Measurements from ENCODE around the gene TP53BP1.
"Not testable (repeated sequence)": the region's sequence is repeated elsewhere in the genome, so short reads cannot be mapped to it uniquely, and the experiment has no call there.

Gene TP53BP1

DNA sequence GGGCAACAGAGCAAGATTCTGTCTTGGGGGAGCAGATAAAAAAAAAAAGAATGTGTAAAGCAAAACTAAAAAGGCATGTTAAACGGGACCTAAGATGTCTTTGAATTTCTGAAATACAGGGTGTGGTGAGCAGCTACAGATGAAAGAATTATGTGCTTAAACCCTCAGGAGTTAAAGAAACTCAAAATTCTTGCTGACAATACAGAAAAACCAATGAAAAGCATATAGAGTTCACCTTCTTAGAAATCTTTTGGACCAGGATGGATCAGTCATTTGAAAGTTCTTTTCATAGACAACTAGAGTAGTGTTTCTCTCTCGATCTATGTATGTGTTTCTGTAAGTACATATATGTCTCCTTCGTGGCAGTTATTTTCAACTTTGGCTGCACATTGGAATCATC, 90.7 kb downstream of the TP53BP1 start:
- peaks cover 3% of the 10 kb centered on the region for H3K36me3 ChIP-seq (replicated peaks; ENCODE audit: insufficient read depth, low read length)
- H3K9ac ChIP-seq (ENCODE audit: low read length) = no peak overlapping the region
- no peak overlapping the region for H3K27ac ChIP-seq (ENCODE audit: low read length)
- H4K20me1 ChIP-seq (ENCODE audit: insufficient read depth, low read length) = no peaks in the 10 kb centered on the region
- TF ChIP-seq EZH2phosphoT487 (IDR thresholded peaks at IDR 0.05; ENCODE audit: low read length) (no peak), EZH2 (optimal IDR thresholded peaks at IDR 0.05; ENCODE audit: low read depth, low read length) (no peak)
- TF ChIP-seq, protein P1, sequence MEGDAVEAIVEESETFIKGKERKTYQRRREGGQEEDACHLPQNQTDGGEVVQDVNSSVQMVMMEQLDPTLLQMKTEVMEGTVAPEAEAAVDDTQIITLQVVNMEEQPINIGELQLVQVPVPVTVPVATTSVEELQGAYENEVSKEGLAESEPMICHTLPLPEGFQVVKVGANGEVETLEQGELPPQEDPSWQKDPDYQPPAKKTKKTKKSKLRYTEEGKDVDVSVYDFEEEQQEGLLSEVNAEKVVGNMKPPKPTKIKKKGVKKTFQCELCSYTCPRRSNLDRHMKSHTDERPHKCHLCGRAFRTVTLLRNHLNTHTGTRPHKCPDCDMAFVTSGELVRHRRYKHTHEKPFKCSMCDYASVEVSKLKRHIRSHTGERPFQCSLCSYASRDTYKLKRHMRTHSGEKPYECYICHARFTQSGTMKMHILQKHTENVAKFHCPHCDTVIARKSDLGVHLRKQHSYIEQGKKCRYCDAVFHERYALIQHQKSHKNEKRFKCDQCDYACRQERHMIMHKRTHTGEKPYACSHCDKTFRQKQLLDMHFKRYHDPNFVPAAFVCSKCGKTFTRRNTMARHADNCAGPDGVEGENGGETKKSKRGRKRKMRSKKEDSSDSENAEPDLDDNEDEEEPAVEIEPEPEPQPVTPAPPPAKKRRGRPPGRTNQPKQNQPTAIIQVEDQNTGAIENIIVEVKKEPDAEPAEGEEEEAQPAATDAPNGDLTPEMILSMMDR (IDR thresholded peaks at IDR 0.05; ENCODE audit: low read length) = no peak
- H3K79me2 ChIP-seq (ENCODE audit: low read length) = no peaks in the 10 kb centered on the region
- no peaks in the 10 kb centered on the region for H3F3A ChIP-seq (ENCODE audit: insufficient read depth, low read length)
- no peak overlapping the region for H3K4me3 ChIP-seq (ENCODE audit: low read length)
- H2AFZ ChIP-seq (ENCODE audit: low read length) = no peak overlapping the region
- H3K4me2 ChIP-seq (ENCODE audit: low read depth, low read length) = no peak overlapping the region
- H3K9me2 ChIP-seq (replicated peaks; ENCODE audit: insufficient read depth, low read length) = no peaks in the 10 kb centered on the region
- H3K4me1 ChIP-seq (ENCODE audit: low read length) = no peaks in the 10 kb centered on the region
- no peak for DNase-seq
- H3K27me3 ChIP-seq (replicated peaks; ENCODE audit: insufficient read depth, low read length) = no peaks in the 10 kb centered on the region
- H3K9me3 ChIP-seq (replicated peaks; ENCODE audit: insufficient read depth, low read length) = no peaks in the 10 kb centered on the region

DNA sequence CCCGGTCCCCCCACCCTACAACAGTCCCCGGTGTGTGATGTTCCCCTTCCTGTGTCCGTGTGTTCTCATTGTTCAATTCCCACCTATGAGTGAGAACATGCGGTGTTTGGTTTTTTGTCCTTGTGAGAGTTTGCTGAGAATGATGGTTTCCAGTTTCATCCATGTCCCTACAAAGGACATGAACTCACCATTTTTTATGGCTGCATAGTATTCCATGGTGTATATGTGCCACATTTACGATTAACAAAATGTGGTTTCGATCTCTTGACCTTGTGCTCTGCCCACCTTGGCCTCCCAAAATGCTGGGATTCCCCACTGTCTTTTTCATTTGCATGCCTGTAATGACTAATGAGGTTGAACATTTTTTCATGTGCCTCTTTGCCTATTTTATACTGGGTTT, 99.4 kb downstream of the TP53BP1 start:
- not testable (repeated sequence) for H3K9me2 ChIP-seq (replicated peaks; ENCODE audit: insufficient read depth, low read length); H3K4me1 ChIP-seq (ENCODE audit: low read length); DNase-seq; H3K4me3 ChIP-seq (ENCODE audit: low read length); H4K20me1 ChIP-seq (ENCODE audit: insufficient read depth, low read length); H3F3A ChIP-seq (ENCODE audit: insufficient read depth, low read length); H3K36me3 ChIP-seq (replicated peaks; ENCODE audit: insufficient read depth, low read length); H3K9ac ChIP-seq (ENCODE audit: low read length); H3K27me3 ChIP-seq (replicated peaks; ENCODE audit: insufficient read depth, low read length); H3K27ac ChIP-seq (ENCODE audit: low read length); H3K79me2 ChIP-seq (ENCODE audit: low read length); H3K9me3 ChIP-seq (replicated peaks; ENCODE audit: insufficient read depth, low read length); H3K4me2 ChIP-seq (ENCODE audit: low read depth, low read length); H2AFZ ChIP-seq (ENCODE audit: low read length)

DNA sequence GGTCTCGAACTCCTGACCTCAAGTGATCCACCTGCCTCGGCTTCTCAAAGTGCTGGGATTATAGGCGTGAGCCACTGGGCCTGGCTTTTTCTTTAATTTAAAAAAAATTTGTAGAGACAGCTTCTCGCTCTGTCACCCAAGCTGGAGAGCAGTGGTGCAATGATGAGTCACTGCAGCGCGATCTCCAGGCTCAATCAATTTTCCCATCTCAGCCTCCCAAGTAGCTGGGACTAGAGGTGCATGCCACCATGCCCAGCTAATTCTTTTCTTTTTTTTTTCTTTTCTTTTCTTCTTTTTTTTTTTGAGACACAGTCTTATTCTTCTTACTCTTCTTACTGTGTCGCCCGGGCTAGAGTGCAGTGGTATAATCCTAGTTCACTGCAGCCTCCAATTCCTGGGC, 102.2 kb downstream of the TP53BP1 start:
- H3K36me3 ChIP-seq (replicated peaks; ENCODE audit: insufficient read depth, low read length) = 0 out of 2 replicates have a peak, but pooled peaks cover 2% of the 10 kb centered on the region
- H3K9me3 ChIP-seq (replicated peaks; ENCODE audit: insufficient read depth, low read length) = no peaks in the 10 kb centered on the region
- H3K4me2 ChIP-seq (ENCODE audit: low read depth, low read length) = no peak overlapping the region
- TF ChIP-seq EZH2 (optimal IDR thresholded peaks at IDR 0.05; ENCODE audit: low read depth, low read length) (no peak), EZH2phosphoT487 (IDR thresholded peaks at IDR 0.05; ENCODE audit: low read length) (no peak)
- TF ChIP-seq, protein P1 (IDR thresholded peaks at IDR 0.05; ENCODE audit: low read length) = no peak
- DNase-seq = no peak
- no peak overlapping the region for H2AFZ ChIP-seq (ENCODE audit: low read length)
- no peaks in the 10 kb centered on the region for H4K20me1 ChIP-seq (ENCODE audit: insufficient read depth, low read length)
- no peaks in the 10 kb centered on the region for H3K27me3 ChIP-seq (replicated peaks; ENCODE audit: insufficient read depth, low read length)
- no peaks in the 10 kb centered on the region for H3K9me2 ChIP-seq (replicated peaks; ENCODE audit: insufficient read depth, low read length)
- H3K9ac ChIP-seq (ENCODE audit: low read length) = no peak overlapping the region
- no peak overlapping the region for H3K27ac ChIP-seq (ENCODE audit: low read length)
- H3F3A ChIP-seq (ENCODE audit: insufficient read depth, low read length) = no peaks in the 10 kb centered on the region
- H3K4me3 ChIP-seq (ENCODE audit: low read length) = no peak overlapping the region
- H3K79me2 ChIP-seq (ENCODE audit: low read length) = no peaks in the 10 kb centered on the region
- no peaks in the 10 kb centered on the region for H3K4me1 ChIP-seq (ENCODE audit: low read length)

DNA sequence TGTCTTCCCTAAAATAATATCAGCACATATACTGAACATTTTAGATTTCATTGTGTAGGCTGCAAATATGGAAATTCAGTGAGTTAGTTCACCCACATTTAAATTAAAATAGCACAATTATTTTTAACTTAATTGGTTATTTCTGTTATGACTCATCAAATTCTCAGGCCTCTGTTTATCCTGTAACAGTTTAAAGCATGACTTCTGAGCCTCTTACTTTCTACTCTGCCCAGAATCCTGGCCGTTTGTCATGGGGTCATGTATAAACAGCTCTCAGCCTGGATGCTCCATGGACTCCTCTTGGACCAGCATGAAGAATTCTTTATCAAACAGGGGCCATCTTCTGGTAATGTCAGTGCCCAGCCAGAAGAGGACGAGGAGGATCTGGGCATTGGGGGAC, 109.9 kb downstream of the TP53BP1 start:
- no peak overlapping the region for H2AFZ ChIP-seq (ENCODE audit: low read length)
- no peaks in the 10 kb centered on the region for H3K4me1 ChIP-seq (ENCODE audit: low read length)
- no peak for DNase-seq
- no peak overlapping the region for H3K4me3 ChIP-seq (ENCODE audit: low read length)
- no peak overlapping the region for H3K27ac ChIP-seq (ENCODE audit: low read length)
- H3K9me2 ChIP-seq (replicated peaks; ENCODE audit: insufficient read depth, low read length) = no peaks in the 10 kb centered on the region
- no peaks in the 10 kb centered on the region for H4K20me1 ChIP-seq (ENCODE audit: insufficient read depth, low read length)
- no peaks in the 10 kb centered on the region for H3K9me3 ChIP-seq (replicated peaks; ENCODE audit: insufficient read depth, low read length)
- TF ChIP-seq EZH2phosphoT487 (IDR thresholded peaks at IDR 0.05; ENCODE audit: low read length) (no peak), EZH2 (optimal IDR thresholded peaks at IDR 0.05; ENCODE audit: low read depth, low read length) (no peak)
- TF ChIP-seq, protein P1 (IDR thresholded peaks at IDR 0.05; ENCODE audit: low read length) = no peak
- H3K4me2 ChIP-seq (ENCODE audit: low read depth, low read length) = no peak overlapping the region
- no peaks in the 10 kb centered on the region for H3F3A ChIP-seq (ENCODE audit: insufficient read depth, low read length)
- no peaks in the 10 kb centered on the region for H3K79me2 ChIP-seq (ENCODE audit: low read length)
- H3K27me3 ChIP-seq (replicated peaks; ENCODE audit: insufficient read depth, low read length) = no peaks in the 10 kb centered on the region
- no peak overlapping the region for H3K9ac ChIP-seq (ENCODE audit: low read length)
- H3K36me3 ChIP-seq (replicated peaks; ENCODE audit: insufficient read depth, low read length) = peaks cover 10% of the 10 kb centered on the region; the same call in 1 of the 2 replicates
